Transverse colon (tissue), 4 donors: ENCODE measurements around the gene PIEZO1.

Experiments
- EP300 ChIP-seq: sonication (generic); formaldehyde crosslinking; IDR thresholded peaks from one replicate; pipeline ENCODE4 v1.6.1; 2017; ENCODE audit warnings: antibody characterized with exemption, low read depth
- POLR2A ChIP-seq: fragments of 450-650 bp; IDR thresholded peaks from one replicate; pipeline ENCODE4 v1.6.1; 2016; ENCODE audit warnings: antibody characterized with exemption, mild to moderate bottlenecking, moderate library complexity
- POLR2AphosphoS5 ChIP-seq, 3 donors: sonication (generic); formaldehyde crosslinking; IDR thresholded peaks; one replicate each; pipeline ENCODE4 v1.6.1; 2016; ENCODE audit warnings: antibody characterized with exemption in 3 of 3
- TF ChIP-seq, protein P1 (sequence below), 5 experiments: fragments of 200-600 bp in 3 of 5; fragments of 450-650 bp in 2 of 5; sonication (generic) in 3 of 5; IDR thresholded peaks; 1 replicate in 2 of 5; 2 replicates in 3 of 5; pipeline ENCODE4 v1.5.1; 2016 to 2017; ENCODE audit warnings: antibody characterized with exemption in 5 of 5, inconsistent platforms in 3 of 5, mild to moderate bottlenecking in 2 of 5, moderate library complexity in 1 of 5

DNA sequence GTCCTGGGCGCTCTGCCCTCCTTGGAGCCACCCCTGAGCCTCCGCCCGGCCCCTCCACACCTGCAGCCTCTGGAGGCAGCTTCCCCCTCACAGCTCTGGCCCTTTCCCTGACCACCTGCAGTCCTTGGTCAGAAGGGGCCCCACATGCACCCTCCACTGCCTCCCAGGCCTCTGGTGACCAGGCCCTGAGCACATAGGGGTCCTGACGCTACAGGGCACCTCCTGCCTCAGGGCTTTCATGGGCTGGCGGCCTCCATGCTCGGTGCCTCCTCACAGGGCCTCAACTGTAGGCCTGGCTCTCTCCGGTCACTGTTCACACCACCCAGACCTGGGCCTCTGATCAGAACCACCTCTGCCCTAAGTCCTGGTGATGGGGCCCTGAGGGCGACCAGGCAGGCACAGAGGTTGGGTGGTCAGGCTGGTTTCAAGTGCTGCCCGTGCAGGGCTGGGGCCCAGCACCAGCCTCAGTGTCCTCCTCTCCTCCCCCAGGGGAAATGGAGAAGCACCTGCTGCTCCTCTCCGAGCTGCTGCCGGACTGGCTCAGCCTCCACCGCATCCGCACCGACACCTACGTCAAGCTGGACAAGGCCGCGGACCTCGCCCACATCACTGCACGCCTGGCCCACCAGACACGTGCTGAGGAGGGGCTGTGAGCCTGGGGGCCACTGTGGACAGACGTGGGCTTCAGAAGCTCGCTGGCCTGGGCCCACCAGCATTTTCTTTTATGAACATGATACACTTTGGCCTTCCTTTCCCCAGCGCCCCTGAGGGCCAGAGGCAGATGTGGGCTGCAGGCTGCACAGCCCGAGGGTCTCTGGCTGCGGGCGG, 22.8 kb upstream of the PIEZO1 start:
- TF ChIP-seq POLR2A, result no peak
- TF ChIP-seq, protein P1, sequence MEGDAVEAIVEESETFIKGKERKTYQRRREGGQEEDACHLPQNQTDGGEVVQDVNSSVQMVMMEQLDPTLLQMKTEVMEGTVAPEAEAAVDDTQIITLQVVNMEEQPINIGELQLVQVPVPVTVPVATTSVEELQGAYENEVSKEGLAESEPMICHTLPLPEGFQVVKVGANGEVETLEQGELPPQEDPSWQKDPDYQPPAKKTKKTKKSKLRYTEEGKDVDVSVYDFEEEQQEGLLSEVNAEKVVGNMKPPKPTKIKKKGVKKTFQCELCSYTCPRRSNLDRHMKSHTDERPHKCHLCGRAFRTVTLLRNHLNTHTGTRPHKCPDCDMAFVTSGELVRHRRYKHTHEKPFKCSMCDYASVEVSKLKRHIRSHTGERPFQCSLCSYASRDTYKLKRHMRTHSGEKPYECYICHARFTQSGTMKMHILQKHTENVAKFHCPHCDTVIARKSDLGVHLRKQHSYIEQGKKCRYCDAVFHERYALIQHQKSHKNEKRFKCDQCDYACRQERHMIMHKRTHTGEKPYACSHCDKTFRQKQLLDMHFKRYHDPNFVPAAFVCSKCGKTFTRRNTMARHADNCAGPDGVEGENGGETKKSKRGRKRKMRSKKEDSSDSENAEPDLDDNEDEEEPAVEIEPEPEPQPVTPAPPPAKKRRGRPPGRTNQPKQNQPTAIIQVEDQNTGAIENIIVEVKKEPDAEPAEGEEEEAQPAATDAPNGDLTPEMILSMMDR (IDR thresholded peaks at IDR 0.05), result no peak
- TF ChIP-seq POLR2AphosphoS5 (IDR thresholded peaks at IDR 0.05), result no peak
- TF ChIP-seq EP300, result no peak
